Neural progenitor cell (in vitro differentiated cells): ENCODE measurements around the gene ASGR1. TPM values are rescaled to one million over a fixed set of nuclear protein-coding genes. Genes with fewer than 3 reads are reported as not detected.

Source experiments
- DNase-seq: peaks from one replicate; pipeline ENCODE4 v3.0.0-alpha.2; 2016; ENCODE audit warnings: low spot score
- H2AFZ ChIP-seq: fragments of 200-600 bp; sonication (generic); replicated peaks from 2 replicates; pipeline ENCODE4 v1.6.1; 2016; ENCODE audit warnings: antibody characterized with exemption
- H3F3A ChIP-seq: fragments of 200-600 bp; sonication (generic); 2 replicates; pipeline ENCODE4 v1.6.1; 2016; ENCODE audit warnings: antibody characterized with exemption, low read depth
- H3K27ac ChIP-seq: fragments of 200-600 bp; sonication (generic); 2 replicates; pipeline ENCODE4 v1.5.1; 2016; ENCODE audit warnings: mild to moderate bottlenecking
- H3K27me3 ChIP-seq: fragments of 200-600 bp; sonication (generic); 2 replicates; pipeline ENCODE4 v1.6.1; 2016; ENCODE audit warnings: mild to moderate bottlenecking, moderate library complexity
- H3K36me3 ChIP-seq: fragments of 200-600 bp; sonication (generic); 2 replicates; pipeline ENCODE4 v1.5.1; 2016
- H3K4me1 ChIP-seq: fragments of 200-600 bp; sonication (generic); 2 replicates; pipeline ENCODE4 v1.6.1; 2016; ENCODE audit warnings: mixed run types
- H3K4me2 ChIP-seq: fragments of 200-600 bp; sonication (generic); 2 replicates; pipeline ENCODE4 v1.6.1; 2016
- H3K4me3 ChIP-seq: fragments of 200-600 bp; sonication (generic); 2 replicates; pipeline ENCODE4 v1.5.1; 2016
- H3K79me2 ChIP-seq: fragments of 200-600 bp; sonication (generic); 2 replicates; pipeline ENCODE4 v1.6.1; 2016; ENCODE audit warnings: low read depth
- H3K9ac ChIP-seq: fragments of 200-600 bp; sonication (generic); 2 replicates; pipeline ENCODE4 v1.6.1; 2016
- H3K9me3 ChIP-seq: fragments of 200-600 bp; sonication (generic); 2 replicates; pipeline ENCODE4 v1.5.1; 2016; ENCODE audit warnings: low read depth
- H4K20me1 ChIP-seq: fragments of 200-600 bp; sonication (generic); 2 replicates; pipeline ENCODE4 v1.6.1; 2016; ENCODE audit warnings: low read depth
- H3K27ac Mint-ChIP-seq: 3 replicates; pipeline ENCODE4 v1.8.0; 2021; ENCODE audit warnings: mixed read lengths
- H3K27me3 Mint-ChIP-seq: 2 replicates; pipeline ENCODE4 v1.8.0; 2022; ENCODE audit warnings: low read depth, mild to moderate bottlenecking, inconsistent platforms, moderate library complexity, mixed read lengths; ENCODE audit not compliant: insufficient read depth
- H3K36me3 Mint-ChIP-seq: 3 replicates; pipeline ENCODE4 v1.8.0; 2021; ENCODE audit warnings: mixed read lengths
- H3K4me1 Mint-ChIP-seq: 3 replicates; pipeline ENCODE4 v1.8.0; 2021; ENCODE audit warnings: mixed read lengths
- H3K4me3 Mint-ChIP-seq: 3 replicates; pipeline ENCODE4 v1.8.0; 2021; ENCODE audit warnings: mild to moderate bottlenecking, moderate library complexity, mixed read lengths
- H3K9me3 Mint-ChIP-seq: 3 replicates; pipeline ENCODE4 v1.8.0; 2020; ENCODE audit warnings: mixed read lengths
- EZH2 ChIP-seq: fragments of 200-600 bp; sonication (generic); IDR thresholded peaks from 2 replicates; pipeline ENCODE4 v1.6.1; 2017; ENCODE audit warnings: antibody characterized with exemption, mild to moderate bottlenecking, moderate library complexity
- EZH2phosphoT487 ChIP-seq: fragments of 200-600 bp; sonication (generic); IDR thresholded peaks from 2 replicates; pipeline ENCODE4 v1.6.1; 2017; ENCODE audit warnings: antibody characterized with exemption
- total RNA-seq: library from RNA; depleted of rRNA; stranded (reverse); fragments of >200 nt; gene quantifications from 2 replicates; pipeline ENCODE4 v1.2.3, GENCODE V29; 2015; ENCODE audit warnings: low replicate concordance
- TF ChIP-seq, protein P1 (sequence below): fragments of 200-600 bp; sonication (generic); IDR thresholded peaks from 2 replicates; pipeline ENCODE4 v1.5.1; 2017; ENCODE audit warnings: antibody characterized with exemption, mild to moderate bottlenecking

Gene ASGR1
- total RNA-seq, 1 donor from 2014 or later: 3.1 TPM

DNA sequence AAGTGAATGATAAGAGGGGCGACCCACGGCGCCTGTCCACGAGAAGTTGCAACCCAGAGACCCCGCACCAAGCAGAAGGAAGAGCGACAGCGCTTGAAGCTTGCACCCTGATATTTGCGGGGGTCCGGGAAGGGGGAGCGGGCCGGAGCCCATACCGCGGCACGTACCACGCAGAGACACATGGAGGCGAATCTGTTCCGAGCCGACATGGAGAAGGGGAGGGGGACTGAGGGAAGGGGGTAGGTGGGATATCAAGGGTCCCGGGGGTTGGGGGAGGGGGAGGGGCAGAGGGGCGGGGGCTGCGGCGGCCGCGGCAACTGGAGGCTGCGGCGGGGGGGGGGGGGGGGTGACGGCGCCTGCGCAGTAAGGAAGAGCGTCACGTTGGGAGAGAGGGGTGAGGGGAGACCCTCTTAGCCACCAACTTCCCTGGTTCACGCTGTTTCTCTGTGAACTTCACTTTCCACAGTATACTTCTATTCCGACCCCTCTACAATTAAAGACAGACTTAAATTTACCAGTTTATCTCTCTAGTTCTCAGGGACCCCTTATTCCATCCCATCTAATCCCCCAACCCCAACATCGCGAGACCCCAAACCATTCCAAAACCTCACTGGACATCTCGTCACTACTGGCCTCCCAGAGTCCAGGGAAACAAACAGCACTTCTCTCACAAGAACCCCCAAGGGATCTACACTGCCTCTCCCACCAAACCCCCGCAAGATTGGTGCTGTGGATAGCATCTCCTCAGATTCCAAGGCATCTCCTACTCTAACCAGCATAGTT lies 32.5 kb upstream of the ASGR1 start:
- H3K9me3 Mint-ChIP-seq: no peaks in the 10 kb centered on the region
- no peak overlapping the region for H3K27ac ChIP-seq
- peak; percentile 52 for DNase-seq
- peak overlapping the region; percentile 78 for H3K4me3 Mint-ChIP-seq
- peak overlapping the region; percentile 33 for H3K4me3 ChIP-seq
- H3K4me1 Mint-ChIP-seq: peaks cover 75% of the 10 kb centered on the region
- H2AFZ ChIP-seq: no peak overlapping the region
- peaks cover 62% of the 10 kb centered on the region for H3K4me1 ChIP-seq
- no peaks in the 10 kb centered on the region for H3K36me3 ChIP-seq
- peaks cover 12% of the 10 kb centered on the region for H3K27me3 Mint-ChIP-seq
- H3F3A ChIP-seq: peaks cover 66% of the 10 kb centered on the region
- TF ChIP-seq EZH2phosphoT487 (no peak), EZH2 (no peak)
- TF ChIP-seq, protein P1, sequence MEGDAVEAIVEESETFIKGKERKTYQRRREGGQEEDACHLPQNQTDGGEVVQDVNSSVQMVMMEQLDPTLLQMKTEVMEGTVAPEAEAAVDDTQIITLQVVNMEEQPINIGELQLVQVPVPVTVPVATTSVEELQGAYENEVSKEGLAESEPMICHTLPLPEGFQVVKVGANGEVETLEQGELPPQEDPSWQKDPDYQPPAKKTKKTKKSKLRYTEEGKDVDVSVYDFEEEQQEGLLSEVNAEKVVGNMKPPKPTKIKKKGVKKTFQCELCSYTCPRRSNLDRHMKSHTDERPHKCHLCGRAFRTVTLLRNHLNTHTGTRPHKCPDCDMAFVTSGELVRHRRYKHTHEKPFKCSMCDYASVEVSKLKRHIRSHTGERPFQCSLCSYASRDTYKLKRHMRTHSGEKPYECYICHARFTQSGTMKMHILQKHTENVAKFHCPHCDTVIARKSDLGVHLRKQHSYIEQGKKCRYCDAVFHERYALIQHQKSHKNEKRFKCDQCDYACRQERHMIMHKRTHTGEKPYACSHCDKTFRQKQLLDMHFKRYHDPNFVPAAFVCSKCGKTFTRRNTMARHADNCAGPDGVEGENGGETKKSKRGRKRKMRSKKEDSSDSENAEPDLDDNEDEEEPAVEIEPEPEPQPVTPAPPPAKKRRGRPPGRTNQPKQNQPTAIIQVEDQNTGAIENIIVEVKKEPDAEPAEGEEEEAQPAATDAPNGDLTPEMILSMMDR: no peak
- H3K9me3 ChIP-seq: no peaks in the 10 kb centered on the region
- peaks cover 20% of the 10 kb centered on the region for H4K20me1 ChIP-seq
- H3K27ac Mint-ChIP-seq: peak overlapping the region; percentile 80
- peaks cover 7% of the 10 kb centered on the region for H3K36me3 Mint-ChIP-seq
- no peaks in the 10 kb centered on the region for H3K27me3 ChIP-seq
- peak overlapping the region; percentile 77 for H3K4me2 ChIP-seq
- peak overlapping the region; percentile 15 for H3K9ac ChIP-seq
- H3K79me2 ChIP-seq: peaks cover 78% of the 10 kb centered on the region

DNA sequence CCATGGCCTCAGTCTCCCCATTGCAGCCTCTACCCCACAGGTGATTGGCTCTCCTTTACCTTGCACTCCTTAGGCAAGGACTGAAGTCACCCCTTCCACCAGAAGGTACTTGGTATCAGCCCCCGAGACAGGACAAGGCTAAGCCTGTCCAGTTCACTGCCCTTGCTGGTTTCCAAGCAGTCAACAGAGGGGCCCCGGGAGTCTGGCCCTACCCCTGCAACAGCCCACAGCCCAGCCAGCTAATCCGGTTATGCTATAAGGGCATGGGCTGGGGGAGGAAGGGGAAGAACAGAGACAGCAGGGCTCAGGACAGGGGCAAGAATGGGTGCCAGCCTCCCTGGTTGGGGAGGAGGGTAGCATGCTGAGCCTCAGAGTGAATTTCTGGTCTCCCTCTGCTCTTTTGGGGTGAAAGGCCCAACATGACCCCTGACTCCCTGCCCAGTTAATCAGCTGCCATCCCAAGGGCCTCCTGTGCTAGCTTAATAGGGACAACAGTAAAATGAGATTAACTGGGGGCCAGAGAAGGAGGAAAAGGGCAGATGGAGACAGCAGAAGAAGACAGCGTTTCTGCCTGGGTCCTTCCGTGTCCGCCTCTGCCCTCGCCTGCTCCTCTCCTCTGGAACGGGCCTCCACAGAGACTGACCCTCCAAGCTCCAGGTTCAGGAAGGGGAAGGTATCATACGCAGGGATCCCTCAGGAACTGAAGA lies 29.7 kb upstream of the ASGR1 start:
- Histone ChIP-seq H3K4me3 (peak overlapping the region; percentile 30), H3K27ac (peak overlapping the region; percentile 17), H3K4me2 (peak overlapping the region; percentile 72), H3K79me2 (peaks cover 84% of the 10 kb centered on the region), H3K36me3 (no peaks in the 10 kb centered on the region), H3K4me1 (peaks cover 60% of the 10 kb centered on the region), H3F3A (peaks cover 59% of the 10 kb centered on the region), H3K9me3 (no peaks in the 10 kb centered on the region), H3K27me3 (no peaks in the 10 kb centered on the region), H3K9ac (no peak overlapping the region), H4K20me1 (peaks cover 29% of the 10 kb centered on the region), H2AFZ (no peak overlapping the region)
- peak overlapping the region; percentile 98 for H3K27ac Mint-ChIP-seq
- peak; percentile 57 for DNase-seq
- peaks cover 10% of the 10 kb centered on the region for H3K36me3 Mint-ChIP-seq
- H3K4me1 Mint-ChIP-seq: peaks cover 83% of the 10 kb centered on the region
- H3K4me3 Mint-ChIP-seq: peak overlapping the region; percentile 81
- peaks cover 9% of the 10 kb centered on the region for H3K27me3 Mint-ChIP-seq
- H3K9me3 Mint-ChIP-seq: no peaks in the 10 kb centered on the region
- no peak for TF ChIP-seq EZH2
- TF ChIP-seq, protein P1: no peak
- TF ChIP-seq EZH2phosphoT487: no peak

DNA sequence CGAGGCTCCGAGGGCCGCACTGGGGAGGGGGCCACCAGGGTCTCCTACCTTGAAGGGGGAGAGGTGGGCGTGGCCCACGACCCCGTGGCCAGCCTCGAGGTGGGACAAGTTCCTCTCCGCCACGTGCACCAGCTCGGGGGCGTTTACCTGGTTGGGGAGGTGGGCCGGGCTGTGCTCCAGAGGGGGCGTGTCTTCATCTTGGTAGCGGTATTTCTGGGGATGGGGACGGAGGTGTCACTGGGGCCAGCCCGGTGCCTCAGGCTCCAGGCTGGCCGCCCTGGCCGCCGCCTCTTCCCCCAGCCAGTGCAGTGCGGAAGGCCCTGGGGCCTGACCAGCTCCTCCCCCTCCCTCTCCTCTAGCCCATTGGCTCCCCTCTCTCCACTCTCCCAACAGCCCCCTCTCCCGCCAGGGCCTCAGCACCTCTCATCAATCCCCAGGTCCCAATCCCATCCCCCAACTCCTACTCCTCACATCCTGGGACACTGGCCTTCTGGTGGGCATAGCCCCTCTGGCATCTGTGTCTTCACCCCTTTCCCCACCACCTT lies 28.9 kb upstream of the ASGR1 start:
- DNase-seq: peak; percentile 73
- Histone ChIP-seq H4K20me1 (peaks cover 29% of the 10 kb centered on the region), H2AFZ (no peak overlapping the region), H3F3A (peaks cover 52% of the 10 kb centered on the region), H3K36me3 (no peaks in the 10 kb centered on the region), H3K4me2 (peak overlapping the region; percentile 72), H3K4me1 (peaks cover 54% of the 10 kb centered on the region), H3K9ac (no peak overlapping the region), H3K4me3 (peak overlapping the region; percentile 30), H3K27me3 (no peaks in the 10 kb centered on the region), H3K27ac (no peak overlapping the region), H3K9me3 (no peaks in the 10 kb centered on the region), H3K79me2 (peaks cover 78% of the 10 kb centered on the region)
- Mint-ChIP-seq H3K4me3 (peak overlapping the region; percentile 81), H3K9me3 (no peaks in the 10 kb centered on the region), H3K27me3 (peaks cover 4% of the 10 kb centered on the region), H3K27ac (peak overlapping the region; percentile 98), H3K36me3 (peaks cover 9% of the 10 kb centered on the region), H3K4me1 (peaks cover 79% of the 10 kb centered on the region)
- TF ChIP-seq, protein P1: no peak
